NCI-H1436 (cell line): ENCODE measurements around the gene PLEKHA4.
"Not testable (repeated sequence)": the region's sequence is repeated elsewhere in the genome, so short reads cannot be mapped to it uniquely, and the experiment has no call there.

Experiments
- DNase-seq: peaks from one replicate; lab custom pipeline; 2025; lab: John Stamatoyannopoulos, UW

Gene PLEKHA4

DNA sequence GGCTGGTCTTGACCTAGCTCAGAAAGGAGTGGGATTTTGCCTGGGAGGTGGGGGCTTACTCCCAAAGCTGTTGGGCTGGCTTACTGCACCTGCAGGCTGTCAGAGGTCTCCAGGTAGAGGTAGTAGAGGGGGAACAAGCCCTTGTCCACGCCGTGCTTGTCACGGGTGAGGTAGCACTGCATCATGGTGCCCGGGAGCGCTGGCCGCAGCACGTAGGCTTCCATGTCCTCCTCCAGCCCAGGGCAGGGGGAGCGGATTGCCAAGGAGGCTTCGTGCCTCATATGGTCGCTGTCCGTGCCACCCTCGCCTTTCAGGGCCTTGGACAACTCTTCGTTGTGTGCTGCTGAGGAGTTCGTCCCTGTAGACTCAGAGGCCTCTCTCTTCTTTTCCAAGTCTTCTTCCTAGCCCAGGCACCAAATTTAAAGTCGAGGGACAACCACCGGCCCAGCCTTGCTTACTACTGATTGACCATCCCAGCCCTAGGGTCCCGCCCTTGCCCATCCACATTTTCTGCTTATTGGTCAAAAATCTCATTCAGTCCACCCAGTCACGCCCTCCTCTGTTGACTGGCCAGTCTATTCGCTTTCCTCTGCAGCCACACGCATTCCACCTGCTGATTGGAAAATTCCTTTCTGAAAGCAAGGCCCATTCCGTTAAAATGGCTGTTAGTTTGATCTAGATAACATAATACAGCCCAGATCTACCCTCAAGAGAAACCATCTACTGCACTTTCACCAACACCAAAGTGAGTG lies 19.6 kb upstream of the PLEKHA4 start:
- DNase-seq: no peak

DNA sequence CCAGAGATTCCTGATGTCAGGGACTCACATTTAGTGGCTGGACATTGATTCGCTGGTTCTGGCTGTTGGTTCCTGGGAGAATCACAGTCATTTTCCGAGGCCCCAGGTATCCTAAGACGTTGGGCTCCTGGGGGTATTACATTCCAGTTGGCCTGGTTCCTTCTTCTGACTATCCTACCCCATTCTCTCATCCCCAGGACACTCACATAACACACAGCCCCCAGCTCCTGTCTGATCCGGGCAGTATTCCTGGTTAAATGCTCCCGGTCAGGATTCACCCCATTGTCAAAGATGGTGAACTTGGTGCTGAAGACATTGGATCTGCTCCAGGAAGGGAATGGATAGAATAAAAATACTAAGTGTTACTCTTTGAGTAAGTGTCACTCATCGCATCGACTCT lies 15.3 kb upstream of the PLEKHA4 start:
- DNase-seq: no peak

DNA sequence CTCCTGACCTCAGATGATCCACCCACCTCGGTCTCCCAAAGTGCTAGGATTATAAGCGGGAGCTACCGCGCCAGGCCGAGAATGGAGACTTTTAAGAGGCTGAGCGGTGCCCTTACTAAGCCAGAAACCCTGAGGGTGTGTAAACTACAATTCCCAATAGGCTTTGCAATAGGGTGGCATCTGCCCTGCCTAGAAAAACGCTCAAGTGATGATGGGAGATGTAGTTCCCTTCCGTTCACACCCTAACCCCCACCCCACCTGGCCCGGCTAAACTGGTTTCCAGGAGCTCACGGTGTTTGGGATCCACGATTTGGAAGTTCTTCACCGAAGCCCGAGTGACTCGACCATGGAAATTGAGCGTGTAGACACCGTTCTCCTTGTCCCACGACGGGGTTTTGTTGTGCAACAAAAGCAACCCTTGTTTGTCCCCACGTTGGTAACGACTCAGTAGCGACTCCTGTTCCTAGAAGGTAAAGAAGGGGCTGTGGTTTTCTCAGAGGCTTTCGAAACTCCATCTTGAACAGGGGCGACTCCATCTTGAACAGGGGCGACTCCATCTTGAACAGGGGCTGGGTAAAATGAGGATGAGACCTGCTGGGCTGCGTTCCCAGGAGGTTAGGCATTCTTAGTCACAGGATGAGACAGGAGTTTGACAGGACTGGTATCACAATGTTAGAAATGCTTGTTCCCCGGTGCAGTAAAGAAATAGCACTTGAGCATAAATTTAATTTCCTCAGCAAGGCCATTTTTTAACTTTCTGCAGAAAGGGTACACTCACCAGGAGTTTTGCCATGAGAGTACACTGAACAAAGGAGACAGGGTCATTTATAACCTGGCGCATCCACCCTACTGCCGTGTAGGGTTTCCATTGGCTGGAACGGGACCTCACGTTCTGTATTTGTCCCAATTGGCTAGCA lies 13.6 kb upstream of the PLEKHA4 start:
- DNase-seq: no peak

DNA sequence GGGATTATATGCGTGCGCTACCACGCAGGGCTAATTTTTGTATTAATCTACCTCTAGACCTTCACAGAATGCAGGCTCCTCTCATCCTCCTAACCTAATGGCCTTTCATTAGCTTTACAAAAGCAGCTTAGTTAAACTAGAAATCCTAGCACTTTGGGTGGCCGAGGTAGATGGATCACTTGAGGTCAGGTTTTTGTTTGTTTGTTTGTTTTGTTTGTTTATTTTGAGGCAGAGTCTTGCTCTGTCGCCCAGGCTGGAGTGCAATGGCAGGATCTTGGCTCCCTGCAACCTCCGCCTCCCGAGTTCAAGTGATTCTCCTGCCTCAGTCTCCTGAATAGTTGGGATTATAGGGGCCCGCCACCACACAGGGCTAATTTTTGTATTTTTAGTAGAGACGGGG lies 11.3 kb upstream of the PLEKHA4 start:
- not testable (repeated sequence) for DNase-seq

DNA sequence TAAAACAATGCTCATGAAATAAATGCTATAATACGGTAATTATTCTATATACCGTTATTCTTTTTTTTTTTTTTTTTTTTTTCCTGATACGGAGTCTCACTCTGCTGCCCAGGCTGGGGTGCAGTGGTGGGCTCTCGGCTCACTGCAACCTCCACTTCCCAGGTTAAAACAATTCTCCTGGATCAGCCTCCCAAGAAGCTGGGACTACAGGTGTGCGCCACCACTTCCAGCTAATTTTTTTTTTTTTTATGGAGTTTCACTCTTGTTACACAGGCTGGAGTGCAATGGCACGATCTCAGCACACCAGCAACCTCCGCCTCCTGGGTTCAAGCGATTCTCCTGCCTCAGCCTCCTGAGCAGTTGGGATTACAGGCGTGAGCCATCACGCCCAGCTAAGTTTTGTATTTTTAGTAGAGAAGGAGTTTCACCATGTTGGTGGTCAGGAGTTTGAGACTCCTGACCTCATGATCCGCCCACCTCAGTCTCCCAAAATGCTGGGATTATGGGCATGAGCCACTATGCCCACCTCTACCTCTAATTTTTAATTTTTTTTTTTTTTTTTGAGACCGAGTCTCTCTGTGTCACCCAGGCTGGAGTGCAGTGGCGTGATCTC lies 10.7 kb upstream of the PLEKHA4 start:
- no peak for DNase-seq

DNA sequence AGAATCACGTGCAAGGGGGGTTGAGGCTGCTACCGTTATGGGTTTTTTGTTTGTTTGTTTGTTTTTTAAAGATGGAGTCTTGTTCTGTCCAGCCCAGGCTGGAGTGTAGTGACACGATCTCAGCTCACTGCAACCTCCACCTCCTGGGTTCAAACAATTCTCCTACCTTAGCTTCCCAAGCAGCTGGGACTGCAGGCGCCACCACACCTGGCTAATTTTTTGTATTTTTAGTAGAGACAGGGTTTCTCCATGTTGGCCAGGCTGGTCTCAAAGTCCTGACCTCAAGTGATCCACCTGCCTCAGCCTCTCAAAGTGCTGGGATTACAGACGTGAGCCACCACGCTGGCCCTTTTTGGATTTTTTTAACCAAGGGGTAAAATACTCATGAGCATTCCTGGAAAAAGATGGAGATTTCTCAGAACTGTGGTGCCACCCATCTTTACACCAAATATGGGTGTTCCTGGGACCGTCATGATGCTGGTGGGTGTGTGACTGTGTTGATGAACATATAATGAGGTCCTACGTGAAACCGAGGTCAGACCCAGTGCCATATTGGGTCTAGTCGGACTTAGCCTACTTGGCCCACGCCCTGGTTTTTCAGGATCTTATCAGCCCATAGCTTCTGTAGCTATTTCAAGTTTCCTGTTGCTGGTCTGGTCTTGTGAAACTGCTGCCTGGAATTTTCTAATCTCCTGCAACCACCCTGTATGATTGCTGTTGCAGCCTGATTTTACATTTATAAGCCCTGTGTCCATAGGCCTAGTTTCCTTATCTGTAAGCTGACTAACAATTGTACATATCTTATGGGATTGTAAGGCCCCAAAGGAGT lies 10.0 kb upstream of the PLEKHA4 start:
- no peak for DNase-seq

DNA sequence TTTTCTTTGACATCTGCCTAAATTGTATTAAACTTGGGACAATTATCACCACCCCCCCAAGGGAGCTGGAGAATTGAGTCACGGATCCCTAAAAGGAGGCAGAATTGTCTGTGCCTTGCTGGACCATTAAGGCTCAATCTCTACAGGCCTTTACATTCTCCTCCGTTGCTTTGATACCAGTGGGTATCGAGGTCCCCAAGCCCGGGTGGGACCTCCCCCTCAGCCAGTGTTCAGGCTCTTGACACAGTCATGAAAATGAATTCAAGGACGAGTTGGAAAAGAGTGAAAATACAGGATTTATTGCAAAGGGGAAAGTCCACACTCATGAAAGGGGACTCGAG lies 9.4 kb upstream of the PLEKHA4 start:
- DNase-seq: no peak

DNA sequence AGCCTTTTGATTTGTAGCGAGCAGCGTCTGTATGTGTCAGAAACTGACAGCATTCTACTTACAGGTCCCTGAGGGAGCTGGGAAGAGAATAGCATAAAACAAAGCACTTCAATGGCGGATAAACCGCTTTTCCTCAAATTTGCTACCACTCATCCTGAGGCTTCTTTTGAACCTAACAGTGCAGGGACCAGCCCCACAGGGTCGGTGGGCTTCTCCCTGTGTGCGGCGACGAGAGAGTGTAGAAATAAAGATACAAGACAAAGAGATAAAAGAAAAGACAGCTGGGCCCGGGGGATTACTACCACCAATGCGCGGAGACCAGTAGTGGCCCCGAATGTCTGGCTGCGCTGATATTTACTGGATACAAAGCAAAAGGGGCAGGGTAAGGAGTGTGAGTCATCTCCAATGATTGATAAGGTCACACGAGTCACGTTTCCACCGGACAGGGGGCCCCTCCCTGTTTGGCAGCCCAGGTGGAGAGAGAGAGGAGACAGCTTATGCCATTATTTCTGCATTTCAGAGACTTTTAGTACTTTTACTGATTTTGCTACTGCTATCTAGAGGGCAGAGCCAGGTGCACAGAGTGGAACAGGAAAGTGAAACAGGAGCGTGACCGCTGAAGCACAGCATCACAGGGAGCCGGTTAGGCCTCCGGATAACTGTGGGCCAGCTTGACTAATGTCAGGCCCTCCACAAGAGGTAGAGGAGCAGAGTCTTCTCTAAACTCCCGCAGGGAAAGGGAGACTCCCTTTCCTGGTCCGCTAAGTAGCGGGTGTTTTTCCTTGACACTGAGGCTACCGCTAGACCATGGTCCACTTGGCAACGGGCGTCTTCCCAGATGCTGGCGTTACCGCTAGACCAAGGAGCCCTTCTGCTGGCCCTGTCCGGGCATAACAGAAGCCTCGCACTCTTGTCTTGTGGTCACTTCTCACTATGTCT lies 7.9 kb upstream of the PLEKHA4 start:
- DNase-seq: not testable (repeated sequence)

DNA sequence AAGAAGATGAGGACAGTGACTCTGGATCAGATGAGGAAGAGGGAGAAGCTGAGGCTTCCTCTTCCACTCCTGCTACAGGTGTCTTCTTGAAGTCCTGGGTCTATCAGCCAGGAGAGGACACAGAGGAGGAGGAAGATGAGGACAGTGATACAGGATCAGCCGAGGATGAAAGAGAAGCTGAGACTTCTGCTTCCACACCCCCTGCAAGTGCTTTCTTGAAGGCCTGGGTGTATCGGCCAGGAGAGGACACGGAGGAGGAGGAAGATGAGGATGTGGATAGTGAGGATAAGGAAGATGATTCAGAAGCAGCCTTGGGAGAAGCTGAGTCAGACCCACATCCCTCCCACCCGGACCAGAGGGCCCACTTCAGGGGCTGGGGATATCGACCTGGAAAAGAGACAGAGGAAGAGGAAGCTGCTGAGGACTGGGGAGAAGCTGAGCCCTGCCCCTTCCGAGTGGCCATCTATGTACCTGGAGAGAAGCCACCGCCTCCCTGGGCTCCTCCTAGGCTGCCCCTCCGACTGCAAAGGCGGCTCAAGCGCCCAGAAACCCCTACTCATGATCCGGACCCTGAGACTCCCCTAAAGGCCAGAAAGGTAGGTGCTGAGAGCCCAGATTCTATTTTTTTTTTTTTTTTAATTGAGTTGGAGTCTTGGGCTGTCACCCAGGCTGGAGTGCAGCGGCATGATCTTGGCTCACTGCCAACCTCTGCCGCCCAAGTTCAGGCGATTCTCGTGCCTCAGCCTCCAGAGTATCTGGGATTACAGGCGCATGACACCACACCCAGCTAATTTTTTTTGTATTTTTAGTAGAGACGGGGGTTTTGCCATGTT lies 6.1 kb upstream of the PLEKHA4 start:
- peak; percentile 45 for DNase-seq

DNA sequence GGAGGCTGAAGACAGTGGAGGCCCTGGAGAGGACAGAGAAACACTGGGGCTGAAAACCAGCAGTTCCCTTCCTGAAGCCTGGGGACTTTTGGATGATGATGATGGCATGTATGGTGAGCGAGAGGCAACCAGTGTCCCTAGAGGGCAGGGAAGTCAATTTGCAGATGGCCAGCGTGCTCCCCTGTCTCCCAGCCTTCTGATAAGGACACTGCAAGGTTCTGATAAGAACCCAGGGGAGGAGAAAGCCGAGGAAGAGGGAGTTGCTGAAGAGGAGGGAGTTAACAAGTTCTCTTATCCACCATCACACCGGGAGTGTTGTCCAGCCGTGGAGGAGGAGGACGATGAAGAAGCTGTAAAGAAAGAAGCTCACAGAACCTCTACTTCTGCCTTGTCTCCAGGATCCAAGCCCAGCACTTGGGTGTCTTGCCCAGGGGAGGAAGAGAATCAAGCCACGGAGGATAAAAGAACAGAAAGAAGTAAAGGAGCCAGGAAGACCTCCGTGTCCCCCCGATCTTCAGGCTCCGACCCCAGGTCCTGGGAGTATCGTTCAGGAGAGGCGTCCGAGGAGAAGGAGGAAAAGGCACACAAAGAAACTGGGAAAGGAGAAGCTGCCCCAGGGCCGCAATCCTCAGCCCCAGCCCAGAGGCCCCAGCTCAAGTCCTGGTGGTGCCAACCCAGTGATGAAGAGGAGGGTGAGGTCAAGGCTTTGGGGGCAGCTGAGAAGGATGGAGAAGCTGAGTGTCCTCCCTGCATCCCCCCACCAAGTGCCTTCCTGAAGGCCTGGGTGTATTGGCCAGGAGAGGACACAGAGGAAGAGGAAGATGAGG lies 5.3 kb upstream of the PLEKHA4 start:
- DNase-seq: no peak

DNA sequence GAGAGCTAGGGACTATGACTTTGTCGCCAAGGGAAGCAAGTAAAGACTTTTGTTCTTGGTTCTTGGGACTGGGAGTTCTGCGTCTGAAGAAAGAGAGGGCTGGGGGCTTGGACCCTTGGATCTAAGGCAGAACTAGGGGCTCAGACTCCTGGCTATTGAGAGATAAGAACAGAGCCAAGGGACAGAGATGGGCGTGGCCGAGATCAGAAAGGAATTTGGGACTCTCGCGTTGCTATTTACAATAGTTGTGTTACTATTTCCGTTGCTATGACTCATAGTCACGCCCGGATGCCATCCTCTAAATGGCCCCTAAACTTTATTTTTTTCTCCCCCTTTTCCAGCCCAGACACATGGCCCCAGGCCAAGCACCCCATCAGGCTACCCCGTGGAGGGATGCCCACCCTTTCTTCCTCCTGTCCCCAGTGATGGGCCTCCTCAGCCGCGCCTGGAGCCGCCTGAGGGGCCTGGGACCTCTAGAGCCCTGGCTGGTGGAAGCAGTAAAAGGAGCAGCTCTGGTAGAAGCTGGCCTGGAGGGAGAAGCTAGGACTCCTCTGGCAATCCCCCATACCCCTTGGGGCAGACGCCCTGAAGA lies 4.6 kb upstream of the PLEKHA4 start:
- peak; percentile 81 for DNase-seq

DNA sequence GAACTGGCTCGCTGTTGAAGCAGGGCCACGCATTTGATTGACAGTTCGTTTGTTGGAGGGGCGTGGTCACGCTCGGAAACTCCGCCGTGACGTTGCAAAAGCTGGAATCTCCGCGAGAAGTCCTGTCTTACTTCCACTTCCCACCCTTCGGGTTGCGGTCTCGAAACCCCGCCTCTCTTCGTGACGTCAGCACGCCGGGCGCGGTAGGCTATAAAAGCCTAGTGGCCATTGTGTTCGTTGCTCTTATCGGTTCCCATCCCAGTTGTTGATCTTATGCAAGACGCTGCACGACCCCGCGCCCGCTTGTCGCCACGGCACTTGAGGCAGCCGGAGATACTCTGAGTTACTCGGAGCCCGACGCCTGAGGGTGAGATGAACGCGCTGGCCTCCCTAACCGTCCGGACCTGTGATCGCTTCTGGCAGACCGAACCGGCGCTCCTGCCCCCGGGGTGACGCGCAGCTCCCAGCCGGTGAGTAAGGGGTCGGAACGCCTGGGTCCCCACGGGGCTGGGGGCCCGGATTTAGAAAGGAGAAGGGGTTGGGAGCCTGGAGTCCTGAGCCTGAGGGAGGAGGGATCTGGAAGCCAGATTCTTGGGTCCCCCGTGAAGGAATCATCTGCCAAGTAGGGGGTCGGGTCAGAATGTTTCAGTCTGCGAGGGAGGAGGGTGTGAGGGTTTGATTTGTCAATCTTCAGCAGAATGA lies 3.9 kb upstream of the PLEKHA4 start, which contains the start of gene PPP1R15A:
Gene PPP1R15A, plus strand, starts transcription at position 240 of the 702 bp plus-strand sequence. CDS start 813 bp downstream, outside the sequence.
- peak; percentile 99 for DNase-seq

DNA sequence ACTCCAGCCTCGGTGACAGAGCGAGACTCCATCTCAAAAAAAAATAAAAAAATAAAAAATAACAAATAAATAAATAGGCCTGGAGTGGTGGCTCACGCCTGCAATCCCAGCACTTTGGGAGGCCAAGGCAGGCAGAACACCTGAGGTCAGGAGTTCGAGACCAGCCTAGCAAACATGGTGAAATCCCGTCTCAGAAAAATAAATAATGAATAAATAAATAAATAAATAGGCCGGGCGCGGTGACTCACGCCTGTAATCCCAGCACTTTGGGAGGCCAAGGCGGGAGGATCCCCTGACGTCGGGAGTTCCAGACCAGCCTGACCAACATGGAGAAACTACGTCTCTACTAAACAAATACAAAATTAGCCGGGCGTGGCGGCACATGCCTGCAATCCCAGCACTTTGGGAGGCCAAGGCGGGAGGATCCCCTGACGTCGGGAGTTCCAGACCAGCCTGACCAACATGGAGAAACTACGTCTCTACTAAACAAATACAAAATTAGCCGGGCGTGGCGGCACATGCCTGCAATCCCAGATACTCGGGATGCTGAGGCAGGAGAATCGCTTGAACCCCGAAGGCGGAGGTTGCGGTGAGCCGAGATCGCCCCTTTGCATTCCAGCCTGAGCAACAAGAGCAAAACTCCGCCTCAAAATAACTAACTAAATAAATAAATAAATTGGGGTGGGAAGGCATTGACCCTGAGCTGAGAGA lies 3.2 kb upstream of the PLEKHA4 start:
- DNase-seq: not testable (repeated sequence)

DNA sequence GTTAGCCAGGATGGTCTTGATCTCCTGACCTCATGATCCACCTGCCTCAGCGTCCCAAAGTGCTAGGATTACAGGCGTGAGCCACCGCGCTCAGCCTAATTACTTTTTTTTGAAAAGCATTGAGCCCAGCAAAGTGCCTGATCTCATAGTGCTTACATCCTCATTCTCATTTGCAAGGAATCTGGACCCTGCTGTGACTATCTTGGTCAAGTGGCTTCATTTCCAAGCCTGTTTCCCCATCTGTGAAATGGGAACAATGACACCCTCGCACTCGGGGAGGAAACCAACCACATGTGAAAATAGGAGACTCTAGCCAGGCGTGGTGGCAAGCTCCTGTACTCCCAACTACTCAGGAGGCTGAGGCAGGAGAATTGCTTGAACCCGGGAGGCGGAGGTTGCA lies 1.6 kb upstream of the PLEKHA4 start:
- no peak for DNase-seq

DNA sequence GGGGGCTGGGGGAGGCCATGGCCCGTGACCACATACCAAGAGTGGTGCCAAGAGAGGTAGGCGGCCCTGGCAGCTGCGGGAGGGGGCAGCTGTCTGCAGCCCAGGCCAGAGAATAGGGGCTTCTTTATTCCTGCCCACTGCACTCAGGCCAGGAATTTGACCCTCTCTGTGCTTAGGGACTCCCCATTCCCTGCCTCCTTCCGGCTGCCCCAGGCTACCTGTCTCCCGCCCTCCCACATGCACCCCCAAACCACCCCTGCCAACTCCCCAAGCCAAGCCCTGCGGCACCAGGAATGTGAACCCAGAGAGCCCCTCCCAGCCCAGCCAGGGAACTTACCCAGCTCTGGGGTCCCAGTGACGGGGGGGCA lies 687 bp downstream of the PLEKHA4 start:
- DNase-seq: no peak

DNA sequence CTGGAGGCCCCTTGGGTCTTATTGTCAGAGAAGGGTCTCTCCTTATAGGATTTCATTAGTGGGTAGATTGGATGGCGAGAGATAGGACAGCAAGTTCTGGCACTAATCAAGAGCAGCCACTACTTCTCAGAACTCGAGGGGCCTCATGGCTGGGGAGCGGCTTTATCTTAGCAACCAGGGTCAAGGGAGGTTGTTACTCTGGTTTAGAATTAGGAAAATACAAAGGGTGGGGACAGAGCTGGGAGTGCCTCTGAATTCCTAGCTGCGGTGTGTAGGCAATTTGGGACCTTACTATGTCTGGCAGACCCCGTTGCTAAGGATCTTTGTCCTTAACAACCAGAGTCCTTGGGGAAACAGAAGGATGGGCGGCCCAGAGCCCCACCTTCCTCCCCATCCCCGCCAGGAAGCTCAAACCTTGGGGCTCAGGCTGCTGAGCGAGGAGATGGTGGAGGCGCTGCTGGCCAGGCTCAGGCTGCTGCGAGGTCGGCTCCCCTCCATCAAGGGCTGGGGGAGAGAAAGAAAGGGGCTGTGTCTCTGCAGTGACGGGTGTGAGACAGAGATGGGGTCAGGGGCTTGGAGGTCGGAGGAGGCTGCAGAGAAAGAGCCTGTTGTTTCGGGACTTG lies 1.2 kb downstream of the PLEKHA4 start:
- DNase-seq: no peak

DNA sequence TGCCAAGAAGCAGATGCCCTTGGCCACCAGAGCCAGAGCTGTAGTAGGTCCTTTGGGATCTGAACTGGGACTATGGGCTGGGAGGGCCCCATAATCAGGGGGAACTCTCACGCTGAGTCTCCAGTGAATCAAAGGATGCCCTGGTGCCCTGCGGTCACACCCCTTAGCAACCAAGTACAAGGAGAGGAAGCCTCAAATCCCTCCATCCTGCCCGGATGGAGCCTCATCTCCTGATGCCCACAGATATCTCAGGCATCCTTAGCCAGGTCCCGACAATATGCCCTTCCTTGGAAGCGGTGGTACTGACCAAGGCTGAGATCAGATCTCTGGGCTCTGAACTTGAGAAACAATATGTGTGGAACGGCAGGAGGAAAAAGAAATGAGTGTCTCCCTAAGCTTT lies 1.7 kb downstream of the PLEKHA4 start:
- DNase-seq: no peak
